ENCODE measurements around the gene BLOC1S1.

BLOC1S1 gene

DNA sequence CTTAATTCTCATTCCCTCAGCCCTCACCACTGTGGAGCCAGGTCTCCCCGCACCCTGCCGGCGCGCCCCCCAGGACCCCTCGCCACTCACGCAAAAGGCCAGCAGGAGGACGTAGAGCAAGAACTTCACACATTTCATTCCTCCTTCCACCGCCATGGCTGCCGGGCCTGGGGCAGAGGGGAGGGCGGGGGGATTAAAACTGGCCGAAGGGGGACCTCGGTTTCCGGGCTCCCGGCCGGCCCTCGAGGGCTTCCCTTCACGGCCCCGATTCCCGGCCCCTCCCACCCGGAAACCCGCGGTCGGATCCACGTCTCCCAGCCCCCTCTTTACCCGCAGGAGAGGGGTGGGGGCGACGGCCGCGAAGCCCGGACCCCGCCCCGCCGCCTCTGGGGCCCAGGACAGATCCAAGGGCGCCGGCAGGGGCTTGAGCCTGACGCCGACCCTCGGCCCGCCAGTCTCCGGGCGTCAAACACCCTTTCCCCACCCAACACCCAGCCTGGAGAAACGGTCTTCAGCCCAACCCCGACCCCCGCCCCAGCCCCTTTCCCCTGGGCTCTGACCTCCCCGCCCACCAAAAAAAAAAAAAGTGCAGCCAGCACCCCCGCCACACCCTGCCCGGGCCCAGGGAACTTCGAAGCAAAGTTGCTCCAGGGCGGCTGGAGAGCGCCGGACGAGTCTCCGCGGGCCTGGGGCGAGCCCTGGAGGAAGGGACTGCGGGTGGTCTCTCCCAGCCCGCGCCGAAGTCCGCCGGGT, 12.5 kb downstream of the BLOC1S1 start:
- peak; percentile 66 to 76 for DNase-seq

- peak; percentile 96 to 99 for DNase-seq
Observed at GRCh38 chr12:55728939-55729818, 13.3 kb downstream of the BLOC1S1 start, which contains the start of gene CD63. Gene CD63, minus strand, starts transcription at chr12:55729009. Its CDS starts 668 bp downstream, at chr12:55728341.

- DNase-seq = peak; percentile 67 to 75
Observed at GRCh38 chr12:55729819-55730818, 14.3 kb downstream of the BLOC1S1 start.

DNA sequence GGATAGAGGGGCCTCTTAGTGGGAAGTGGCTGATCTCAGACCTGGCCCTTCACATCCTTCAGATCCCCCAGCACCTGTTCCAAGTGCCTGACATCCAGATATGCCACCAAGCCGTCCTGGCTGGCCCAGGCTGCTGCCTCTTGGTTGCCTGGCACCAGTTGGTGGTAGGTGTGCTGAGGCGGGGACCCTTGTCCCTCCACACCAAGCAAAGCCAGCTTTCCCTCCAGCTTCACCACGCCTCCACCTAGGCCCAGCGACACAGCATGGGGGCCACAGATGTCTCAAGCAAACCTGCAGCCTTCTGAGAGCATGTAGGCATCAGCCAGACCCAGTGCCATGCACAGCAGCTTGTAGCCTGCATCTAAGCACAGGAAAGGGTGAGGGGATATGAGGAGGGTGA, 16.4 kb downstream of the BLOC1S1 start:
- DNase-seq = no peak

DNA sequence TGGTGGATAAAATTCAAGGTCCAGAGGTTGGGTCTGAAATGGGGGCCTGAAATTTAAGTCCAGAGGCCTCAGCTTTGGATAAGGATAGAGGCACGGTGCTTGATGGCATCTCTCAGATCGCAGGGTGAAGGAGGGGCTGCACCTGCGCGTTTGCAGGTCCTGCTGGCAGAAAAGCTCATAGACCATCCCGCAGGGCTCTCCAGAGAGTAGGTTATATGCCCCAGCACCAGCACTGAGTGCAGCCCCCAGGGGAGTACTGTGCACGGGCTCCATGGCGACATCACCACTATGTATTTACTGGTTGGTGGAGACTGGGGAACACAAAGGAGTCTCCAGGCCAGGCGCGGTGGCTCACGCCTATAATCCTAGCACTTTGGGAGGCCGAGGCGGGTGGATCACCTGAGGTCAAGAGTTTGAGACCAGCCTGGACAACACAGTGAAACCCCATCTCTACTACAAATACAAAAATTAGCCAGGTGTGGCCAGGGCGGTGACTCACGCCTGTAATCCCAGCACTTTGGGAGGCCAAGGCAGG, 17.2 kb downstream of the BLOC1S1 start:
- DNase-seq = no peak

- DNase-seq = no peak
Observed at GRCh38 chr12:55733858-55734257, 18.0 kb downstream of the BLOC1S1 start.

DNA sequence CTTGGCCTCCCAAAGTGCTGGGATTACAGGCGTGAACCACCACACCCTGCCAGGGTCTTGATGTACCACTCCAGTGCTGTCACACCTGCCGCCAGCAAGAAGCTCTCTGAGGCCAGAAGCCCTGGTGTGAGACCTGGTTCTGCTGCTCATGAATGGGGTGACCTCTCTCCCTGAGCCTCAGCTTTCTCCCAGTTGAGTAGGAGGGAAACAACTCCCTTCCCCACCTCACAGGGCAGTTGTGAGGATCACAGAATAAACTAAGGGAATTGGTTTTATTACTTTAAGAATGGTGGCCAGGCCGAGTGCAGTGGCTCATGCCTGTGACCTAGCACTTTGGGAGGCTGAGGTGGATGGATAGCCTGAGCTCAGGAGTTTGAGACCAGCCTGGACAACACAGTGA, 18.7 kb downstream of the BLOC1S1 start:
- no peak for DNase-seq

DNA sequence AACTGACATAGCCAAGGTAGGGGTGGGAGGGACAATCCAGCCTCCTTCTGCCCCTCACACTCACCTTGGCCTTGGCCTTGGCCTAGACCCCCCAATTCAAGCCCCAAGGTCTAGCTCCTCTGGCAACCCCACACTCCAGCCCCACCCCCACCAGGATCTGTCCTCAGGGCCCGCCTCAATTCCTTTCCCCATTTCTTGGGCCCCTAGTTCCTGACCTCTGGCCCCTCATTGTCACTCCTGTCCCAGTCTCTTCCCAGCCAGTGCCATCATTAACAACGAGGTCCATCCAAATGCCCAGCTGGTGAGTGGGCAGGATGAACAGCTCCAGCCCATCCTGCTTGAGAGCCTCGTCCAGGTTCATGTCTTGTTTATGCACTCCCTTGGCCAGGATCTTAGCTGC, 20.2 kb downstream of the BLOC1S1 start:
- no peak for DNase-seq

- peak; percentile 73 to 76 for DNase-seq
Observed at GRCh38 chr12:55736780-55737580, 21.1 kb downstream of the BLOC1S1 start.

GRCh38 chr12:55737581-55738122, 21.8 kb downstream of the BLOC1S1 start:
- no peak for DNase-seq

DNA sequence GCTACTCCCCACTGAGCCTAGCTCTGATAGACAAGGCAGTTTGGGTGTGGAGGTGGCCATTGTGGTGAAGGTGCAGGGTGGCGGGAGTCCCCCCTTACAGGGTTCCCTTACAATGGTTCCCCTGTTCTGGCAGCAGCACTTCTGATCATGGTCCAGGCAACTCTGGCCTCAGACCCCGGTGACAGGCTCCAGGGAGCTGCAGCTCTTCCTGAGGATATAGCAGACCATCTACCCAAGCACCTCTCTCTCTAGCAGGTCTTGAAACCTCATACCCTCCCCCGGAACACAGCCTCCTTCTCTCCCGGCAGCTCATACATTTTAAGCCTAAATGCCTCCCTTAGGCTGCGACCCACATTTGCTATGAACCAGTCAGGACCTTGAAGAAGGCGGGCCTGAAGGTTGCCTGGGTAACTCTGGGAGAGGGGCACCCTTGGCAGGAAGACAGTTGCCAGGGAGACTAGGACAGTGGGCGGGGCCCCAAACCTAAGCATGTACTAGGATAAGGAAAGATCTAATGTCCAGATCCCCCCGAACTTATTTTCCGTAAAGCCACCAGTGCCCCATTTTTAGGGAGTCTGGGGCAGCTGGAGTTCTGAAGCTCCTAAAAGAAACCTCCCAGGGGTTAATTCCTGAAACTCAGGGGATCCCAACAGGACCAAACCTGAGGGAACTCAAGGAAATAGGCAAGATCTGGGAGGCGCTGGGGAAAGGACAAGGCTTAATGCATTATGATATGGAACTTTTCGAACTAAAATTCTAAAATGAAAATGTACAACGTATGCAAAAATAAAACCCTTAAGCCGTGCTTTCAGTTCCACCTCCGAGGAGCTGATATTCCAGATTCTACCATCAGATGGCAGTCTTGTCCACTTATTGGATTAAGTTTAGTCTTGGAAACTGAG, 22.5 kb downstream of the BLOC1S1 start:
- DNase-seq = peak; percentile 88 to 96

DNA sequence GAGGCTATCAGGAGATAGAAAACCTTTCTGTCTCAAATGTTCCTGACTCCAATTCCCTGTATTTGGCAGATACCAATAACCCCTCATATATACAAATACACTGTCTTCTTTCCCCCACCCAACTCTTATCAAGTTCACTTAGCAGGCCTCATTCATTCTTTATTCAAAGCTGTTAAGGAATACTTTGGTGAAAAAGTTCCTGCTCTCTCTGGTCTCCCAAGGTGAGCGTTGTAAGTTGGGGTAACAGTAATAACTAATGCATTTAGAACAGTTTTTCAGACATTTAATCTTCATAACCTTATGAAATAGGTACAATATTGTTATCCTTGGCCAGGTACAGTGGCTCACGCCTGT, 23.2 kb downstream of the BLOC1S1 start:
- DNase-seq = no peak

- no peak for DNase-seq
Observed at GRCh38 chr12:55741931-55742680, 26.3 kb downstream of the BLOC1S1 start.

- DNase-seq = no peak
Observed at GRCh38 chr12:55742719-55743405, 27.0 kb downstream of the BLOC1S1 start, which contains the start of gene GDF11. Gene GDF11, plus strand, starts transcription at chr12:55743122. Its CDS starts 195 bp downstream, at chr12:55743317.

DNA sequence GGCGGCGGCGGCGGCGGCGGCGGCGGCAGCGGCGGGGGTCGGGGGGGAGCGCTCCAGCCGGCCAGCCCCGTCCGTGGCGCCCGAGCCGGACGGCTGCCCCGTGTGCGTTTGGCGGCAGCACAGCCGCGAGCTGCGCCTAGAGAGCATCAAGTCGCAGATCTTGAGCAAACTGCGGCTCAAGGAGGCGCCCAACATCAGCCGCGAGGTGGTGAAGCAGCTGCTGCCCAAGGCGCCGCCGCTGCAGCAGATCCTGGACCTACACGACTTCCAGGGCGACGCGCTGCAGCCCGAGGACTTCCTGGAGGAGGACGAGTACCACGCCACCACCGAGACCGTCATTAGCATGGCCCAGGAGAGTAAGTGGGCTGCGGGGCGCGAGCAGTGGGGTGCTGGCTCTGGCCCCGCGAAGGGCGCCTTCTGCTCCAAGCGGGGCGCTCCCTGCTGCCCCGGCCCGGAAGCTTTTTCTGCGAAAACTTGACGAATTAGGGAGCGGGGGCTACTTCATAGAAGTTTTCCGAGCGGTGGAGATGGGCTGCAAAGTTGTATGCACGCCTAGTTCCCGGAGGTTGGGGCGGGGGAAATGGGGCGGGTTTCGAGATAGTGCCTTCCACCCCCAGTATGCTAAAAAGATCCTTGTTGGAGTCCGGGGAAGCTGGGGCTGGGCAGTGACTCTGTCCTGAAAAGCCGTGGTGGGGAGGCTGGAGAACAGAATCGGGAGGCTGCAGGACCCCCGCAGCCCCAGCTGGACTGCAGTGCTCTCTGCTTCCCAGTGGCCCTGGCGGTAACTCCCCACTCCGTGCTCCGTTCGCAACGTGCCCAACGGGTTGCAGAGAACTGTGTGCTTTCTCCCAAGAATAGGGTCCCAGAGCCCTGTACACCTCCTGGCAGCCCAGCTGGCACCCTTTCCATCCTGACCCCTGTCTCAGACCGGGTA, 27.8 kb downstream of the BLOC1S1 start:
- peak; percentile 51 to 67 for DNase-seq

DNA sequence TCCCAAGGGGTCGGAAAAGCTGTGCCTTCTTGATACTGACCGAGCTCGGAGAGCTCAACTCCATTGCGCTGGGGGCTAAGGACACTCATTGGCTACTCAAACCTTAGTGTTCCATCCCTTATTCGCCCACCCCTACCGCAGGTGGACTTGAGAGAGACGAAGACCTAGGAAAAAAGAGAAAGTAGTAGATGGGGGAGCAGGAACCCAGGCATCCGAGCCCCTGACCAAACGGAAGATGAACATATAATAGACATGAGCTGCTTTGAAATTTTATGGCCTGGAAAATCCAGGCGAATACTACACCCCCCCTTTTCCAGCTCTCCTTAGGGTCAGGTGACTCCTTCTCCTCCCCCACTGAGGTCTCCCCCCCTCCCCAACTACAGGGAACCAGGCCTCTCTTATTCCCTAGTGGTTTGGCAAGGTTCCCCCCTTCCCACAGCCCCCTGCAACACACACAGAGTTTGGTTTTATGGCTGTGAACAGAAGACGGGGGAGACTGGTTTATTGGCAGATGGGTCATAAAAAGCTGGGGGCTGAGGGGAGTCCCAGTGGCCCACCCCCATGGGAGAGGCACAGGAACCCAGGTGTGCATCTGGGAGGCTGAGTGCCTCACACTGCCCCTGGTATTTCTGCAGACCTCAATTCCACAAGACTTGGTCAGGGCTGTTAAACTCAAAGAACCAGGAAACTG, 28.6 kb downstream of the BLOC1S1 start:
- DNase-seq = no peak
